H1 (cell line): Measurements from ENCODE around the gene TNS3. TPM values are rescaled to one million over a fixed set of nuclear protein-coding genes. Genes with fewer than 3 reads are reported as not detected.

Experiments
- CTCF ChIA-PET: fragments of 300-600 bp; sonication (Branson Sonifier 250); formaldehyde crosslinking; loops from one replicate; lab custom pipeline; 2021; ENCODE audit not compliant: partially characterized antibody; lab: Charles Lee
- POLR2A ChIA-PET: fragments of 300-600 bp; sonication (Branson Sonifier 250); formaldehyde crosslinking; loops from one replicate; lab custom pipeline; 2021; ENCODE audit warnings: inconsistent platforms; ENCODE audit not compliant: partially characterized antibody; lab: Charles Lee
- DNase-seq, 2 experiments: peaks; one replicate each; pipeline versions ENCODE4 v3.0.0 to v3.0.0-alpha.2; 2010 to 2022; ENCODE audit warnings: low spot score in 2 of 2, low read depth in 1 of 2, mixed read lengths in 1 of 2
- FAIRE-seq: peaks from 2 replicates; lab custom pipeline; 2011; peaks lifted over from hg19 to GRCh38; lab: Jason Lieb, UNC
- H2AFZ ChIP-seq: 2 replicates; pipeline ENCODE4 v1.8.1; 2012; ENCODE audit warnings: low read length, inconsistent platforms
- H2AK5ac ChIP-seq: 2 replicates; pipeline ENCODE4 v1.6.1; 2013; ENCODE audit warnings: low read depth, low read length
- H2BK120ac ChIP-seq: replicated peaks from 2 replicates; pipeline ENCODE3; 2013; ENCODE audit warnings: low read depth, low read length, inconsistent platforms
- H2BK12ac ChIP-seq: 2 replicates; pipeline ENCODE4 v1.6.1; 2013; ENCODE audit warnings: low read depth, low read length
- H2BK15ac ChIP-seq: 2 replicates; pipeline ENCODE4 v1.6.1; 2013; ENCODE audit warnings: low read length
- H2BK20ac ChIP-seq: 2 replicates; pipeline ENCODE4 v1.6.1; 2013; ENCODE audit warnings: low read length
- H2BK5ac ChIP-seq: 2 replicates; pipeline ENCODE4 v1.6.1; 2013; ENCODE audit warnings: low read depth, low read length
- H3K14ac ChIP-seq: 2 replicates; pipeline ENCODE4 v1.6.1; 2013; ENCODE audit warnings: inconsistent platforms; ENCODE audit not compliant: insufficient read length
- H3K18ac ChIP-seq: 2 replicates; pipeline ENCODE4 v1.6.1; 2013; ENCODE audit warnings: low read length; ENCODE audit errors: extremely low read depth
- H3K23ac ChIP-seq: 2 replicates; pipeline ENCODE4 v1.6.1; 2013; ENCODE audit warnings: inconsistent platforms; ENCODE audit not compliant: insufficient read length
- H3K23me2 ChIP-seq: 2 replicates; pipeline ENCODE4 v1.6.1; 2013; ENCODE audit warnings: low read depth, low read length
- H3K27ac ChIP-seq: 2 replicates; pipeline ENCODE4 v1.6.1; 2011; ENCODE audit warnings: low read depth, low read length, inconsistent platforms
- H3K27me3 ChIP-seq, 4 experiments: replicated peaks in 1 of 4; 1 replicate in 1 of 4; 2 replicates in 3 of 4; pipeline versions ENCODE4 v1.6.1 to v1.8.1; 2011 to 2013; ENCODE audit warnings: low read length in 3 of 4, mild to moderate bottlenecking in 3 of 4, inconsistent platforms in 2 of 4, mixed read lengths in 2 of 4, moderate library complexity in 1 of 4; ENCODE audit not compliant: control insufficient read depth in 3 of 4, insufficient read depth in 3 of 4; ENCODE audit errors: extremely low read depth in 1 of 4
- H3K36me3 ChIP-seq, 4 experiments: 2 replicates each; pipeline versions ENCODE4 v1.6.1 to v1.8.1; 2011 to 2013; ENCODE audit warnings: mild to moderate bottlenecking in 4 of 4, low read length in 3 of 4, moderate library complexity in 2 of 4, control low read depth in 1 of 4, inconsistent platforms in 1 of 4; ENCODE audit not compliant: insufficient read depth in 4 of 4, control insufficient read depth in 2 of 4
- H3K4ac ChIP-seq: replicated peaks from 2 replicates; pipeline ENCODE3; 2013; ENCODE audit warnings: low read length, low read depth, mixed read lengths, inconsistent platforms; ENCODE audit not compliant: insufficient read length
- H3K4me1 ChIP-seq, 4 experiments: replicated peaks in 1 of 4; 1 replicate in 1 of 4; 2 replicates in 3 of 4; pipeline versions ENCODE4 v1.6.1 to v1.8.1; 2011 to 2013; ENCODE audit warnings: low read length in 3 of 4, inconsistent platforms in 2 of 4, mixed read lengths in 1 of 4; ENCODE audit not compliant: insufficient read depth in 4 of 4, control insufficient read depth in 3 of 4
- H3K4me2 ChIP-seq, 2 experiments: 2 replicates each; pipeline versions ENCODE4 v1.6.1 to v1.8.1; 2011 to 2013; ENCODE audit warnings: low read depth in 2 of 2, low read length in 2 of 2, control low read depth in 1 of 2, inconsistent platforms in 1 of 2, mild to moderate bottlenecking in 1 of 2; ENCODE audit not compliant: insufficient read depth in 1 of 2
- H3K4me3 ChIP-seq, 4 experiments: fragments of 200-600, 300-600 bp in 1 of 4; sonication (generic), shearing (Covaris generic), sonication (Bioruptor Twin) in 1 of 4; 2 replicates each; pipeline versions ENCODE4 v1.5.1 to v1.8.1; 2011 to 2016; ENCODE audit warnings: low read length in 4 of 4, low read depth in 3 of 4, control low read depth in 2 of 4, inconsistent platforms in 2 of 4, mild to moderate bottlenecking in 2 of 4, mixed read lengths in 1 of 4, moderate library complexity in 1 of 4; ENCODE audit not compliant: insufficient read depth in 2 of 4; ENCODE audit errors: extremely low read depth in 1 of 4
- H3K56ac ChIP-seq: replicated peaks from 2 replicates; pipeline ENCODE3; 2013; ENCODE audit warnings: low read depth, mild to moderate bottlenecking, mixed read lengths, low read length, inconsistent platforms; ENCODE audit not compliant: insufficient read length
- H3K79me1 ChIP-seq: 2 replicates; pipeline ENCODE4 v1.6.1; 2013; ENCODE audit warnings: low read depth, low read length, control low read depth
- H3K79me2 ChIP-seq, 2 experiments: 2 replicates each; pipeline versions ENCODE4 v1.6.1 to v1.8.1; 2012 to 2013; ENCODE audit warnings: low read length in 2 of 2, mild to moderate bottlenecking in 2 of 2, inconsistent platforms in 1 of 2; ENCODE audit not compliant: insufficient read depth in 2 of 2, control insufficient read depth in 1 of 2
- H3K9ac ChIP-seq, 4 experiments: replicated peaks in 1 of 4; 1 replicate in 1 of 4; 2 replicates in 3 of 4; pipeline versions ENCODE4 v1.6.1 to v1.8.1; 2011 to 2013; ENCODE audit warnings: low read depth in 3 of 4, low read length in 3 of 4, control low read depth in 2 of 4, mild to moderate bottlenecking in 2 of 4, moderate library complexity in 2 of 4, inconsistent platforms in 1 of 4; ENCODE audit errors: extremely low read depth in 1 of 4
- H3K9me3 ChIP-seq, 2 experiments: 2 replicates each; pipeline versions ENCODE4 v1.6.1 to v1.8.1; 2012 to 2013; ENCODE audit warnings: mild to moderate bottlenecking in 2 of 2, moderate library complexity in 2 of 2, control low read depth in 1 of 2, inconsistent platforms in 1 of 2, low read depth in 1 of 2, low read length in 1 of 2, mixed read lengths in 1 of 2; ENCODE audit not compliant: insufficient read depth in 2 of 2
- H4K20me1 ChIP-seq, 2 experiments: replicated peaks in 1 of 2; 2 replicates each; pipeline versions ENCODE3 to v1.8.1; 2011 to 2013; ENCODE audit warnings: inconsistent platforms in 2 of 2, low read length in 2 of 2, mild to moderate bottlenecking in 1 of 2; ENCODE audit not compliant: insufficient read depth in 2 of 2, control insufficient read depth in 1 of 2
- H4K5ac ChIP-seq: 2 replicates; pipeline ENCODE4 v1.6.1; 2013; ENCODE audit warnings: low read length, low read depth, mixed read lengths, inconsistent platforms; ENCODE audit not compliant: insufficient read length
- H4K8ac ChIP-seq: 2 replicates; pipeline ENCODE4 v1.8.0; 2013; ENCODE audit warnings: mild to moderate bottlenecking, moderate library complexity, low read length, inconsistent platforms; ENCODE audit not compliant: insufficient read depth; ENCODE audit errors: extremely low read depth
- H4K91ac ChIP-seq: replicated peaks from 2 replicates; pipeline ENCODE3; 2013; ENCODE audit warnings: low read length, mixed read lengths, inconsistent platforms; ENCODE audit not compliant: insufficient read length
- EGR1 ChIP-seq: IDR thresholded peaks from 2 replicates; pipeline ENCODE4 v1.6.1; 2011; ENCODE audit warnings: low read depth, low read length, borderline replicate concordance
- JUN ChIP-seq: IDR thresholded peaks from 2 replicates; pipeline ENCODE4 v1.6.1; 2011; ENCODE audit warnings: low read depth, mild to moderate bottlenecking, improper control_type of control experiment, low read length
- RBBP5 ChIP-seq: IDR thresholded peaks from 2 replicates; pipeline ENCODE4 v1.7.1; 2012; ENCODE audit warnings: low read depth, mild to moderate bottlenecking, inconsistent platforms, low read length, moderate library complexity, borderline replicate concordance
- TAF1 ChIP-seq: IDR thresholded peaks from 2 replicates; pipeline ENCODE4 v1.6.1; 2011; ENCODE audit warnings: mild to moderate bottlenecking, low read depth, low read length
- WGBS, 2 experiments: shearing (Covaris generic) in 1 of 2; methylation state at CpG; one replicate each; pipeline versions ENCODE4 v1.1.6 to v1.1.7; 2013 to 2015; ENCODE audit warnings: low lambda C conversion rate in 2 of 2, mixed read lengths in 2 of 2, inconsistent platforms in 1 of 2, low coverage in 1 of 2, missing lambda C conversion rate in 1 of 2; ENCODE audit not compliant: insufficient replicate concordance in 2 of 2, insufficient coverage in 1 of 2, insufficient read length in 1 of 2; ENCODE audit errors: extremely low coverage in 1 of 2, missing lambda C conversion rate in 1 of 2; 5-methylcytosine and 5-hydroxymethylcytosine counted together
- polyA plus RNA-seq, 7 experiments: library from polyadenylated mRNA; depleted of rRNA in 3 of 7; stranded (reverse) in 5 of 7; unstranded in 2 of 7; fragments of >200 nt in 5 of 7; fragments of 200-250 nt in 2 of 7; gene quantifications; 1 replicate in 5 of 7; 2 replicates in 1 of 7; 4 replicates in 1 of 7; pipeline versions ENCODE4 v1.2.1 to v1.2.3, GENCODE V29; 2011 to 2013; ENCODE audit warnings: missing spikeins in 2 of 7, mixed read lengths in 2 of 7
- total RNA-seq: library from RNA; stranded (reverse); fragmentation: NEBNext Ultra II Directional; extraction: Animal tissue kit (Norgen Biotek cat#: 25700); gene quantifications from 2 replicates; pipeline ENCODE4 v1.2.1, GENCODE V29; 2021

The TNS3 gene
- total and polyA plus RNA-seq, 2 of the 8 experiments (the other 6 are each of a cell fraction or from before 2014, with no cell fraction given), result 11.9 to 24.2 TPM

DNA sequence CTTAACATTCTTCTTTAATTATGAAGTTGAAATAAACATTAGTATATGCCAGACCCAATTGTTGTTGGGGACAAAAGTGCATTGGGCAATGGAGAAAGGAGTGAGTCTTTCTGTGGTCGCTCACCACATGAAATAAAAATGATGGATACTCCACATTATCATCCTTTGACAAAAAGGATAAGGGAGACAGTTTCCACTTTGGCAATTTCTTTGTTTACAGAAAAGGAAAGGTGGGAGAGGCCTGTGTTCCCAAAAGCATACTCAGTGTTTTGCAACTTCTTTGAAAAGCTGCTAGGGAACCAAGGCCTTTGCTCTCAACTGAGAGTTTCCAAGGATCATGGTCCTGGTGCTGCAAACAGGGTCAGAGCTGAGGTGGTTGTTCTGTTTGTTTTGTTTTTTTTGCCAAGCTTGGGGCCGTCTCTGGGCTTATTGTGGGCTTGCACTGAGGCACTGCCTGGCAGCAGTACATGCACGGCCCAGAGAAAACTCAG is 341.9 kb downstream of the TNS3 start:
- Histone ChIP-seq H4K5ac (no peak overlapping the region), H4K20me1 (no peaks in the 10 kb centered on the region), H2BK15ac (no peak overlapping the region), H3K27ac (no peak overlapping the region), H4K91ac (no peak overlapping the region), H3K9me3 (no peaks in the 10 kb centered on the region), H4K8ac (no peak overlapping the region), H3K23me2 (no peaks in the 10 kb centered on the region), H2BK120ac (no peak overlapping the region), H3K4me2 (no peak overlapping the region), H3K27me3 (no peaks in the 10 kb centered on the region), H3K79me2 (no peaks in the 10 kb centered on the region), H3K79me1 (no peaks in the 10 kb centered on the region), H3K23ac (no peak overlapping the region), H2BK5ac (no peak overlapping the region), H2BK12ac (no peak overlapping the region), H3K18ac (no peak overlapping the region), H3K14ac (no peak overlapping the region), H3K4ac (no peak overlapping the region), H2AFZ (no peak overlapping the region), H3K4me1 (no peaks in the 10 kb centered on the region), H3K56ac (no peak overlapping the region), H3K4me3 (no peak overlapping the region), H3K36me3 (no peaks in the 10 kb centered on the region), H2BK20ac (no peak overlapping the region), H2AK5ac (no peak overlapping the region), H3K9ac (no peak overlapping the region)
- TF ChIP-seq JUN, result no peak
- no peak for TF ChIP-seq EGR1
- TF ChIP-seq TAF1, result no peak
- no peak for TF ChIP-seq RBBP5
- FAIRE-seq (no peak), DNase-seq (no peak)
- ChIA-PET CTCF (interaction anchor here (1.6 kb wide), 1 partner anchor 14 kb away, joined by 5 read pairs; no protein-coding TSS in a partner anchor), POLR2A (interaction anchor here (0.6 kb wide), 1 partner anchor 135 kb away, joined by 5 read pairs; no protein-coding TSS in a partner anchor)
- 89% methylated on average over 3 of the region's 3 CpGs; no CpG with 5 or more reads in 1 of the 2 experiments for WGBS, 2 experiments
